ENCODE results near the gene CTSC.

The CTSC gene

DNA sequence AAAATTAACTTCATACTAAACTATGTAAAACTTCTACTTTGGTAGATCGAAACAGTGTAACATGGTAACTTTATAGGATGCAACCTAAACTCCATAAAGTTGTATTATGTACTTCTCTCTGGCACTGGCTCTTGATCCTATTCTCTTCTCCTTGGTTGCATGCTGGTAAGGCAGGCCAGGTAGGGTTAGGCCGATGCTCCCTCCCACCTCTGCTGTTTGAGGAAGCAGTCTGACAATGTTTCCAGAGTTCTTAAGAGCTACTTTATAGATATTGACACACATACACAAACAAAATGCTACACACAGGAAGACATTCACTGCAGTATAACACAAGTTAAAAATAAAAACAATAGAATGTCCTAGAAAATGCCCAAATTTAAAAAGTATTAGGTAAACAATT is 22.5 kb downstream of the CTSC start:
- DNase-seq: no peak

DNA sequence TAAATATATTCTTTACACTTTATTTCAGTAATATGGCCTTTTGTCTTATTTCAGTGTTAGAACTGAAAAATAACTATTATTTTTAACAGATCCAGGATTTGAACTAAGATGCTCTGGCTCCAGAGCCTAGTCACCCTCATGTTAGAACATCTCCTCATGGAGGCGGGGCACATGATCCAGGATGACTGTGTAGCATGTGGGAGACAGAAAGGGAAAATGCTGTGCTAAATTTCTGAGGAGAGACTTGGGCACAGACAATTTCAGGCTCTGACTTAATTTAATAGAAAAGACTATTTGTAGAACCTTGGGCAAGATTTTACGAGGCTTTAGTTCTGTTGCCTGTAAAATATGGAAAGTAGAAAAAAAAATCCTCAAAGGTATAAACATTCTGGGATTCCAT is 24.1 kb downstream of the CTSC start:
- DNase-seq: no peak

DNA sequence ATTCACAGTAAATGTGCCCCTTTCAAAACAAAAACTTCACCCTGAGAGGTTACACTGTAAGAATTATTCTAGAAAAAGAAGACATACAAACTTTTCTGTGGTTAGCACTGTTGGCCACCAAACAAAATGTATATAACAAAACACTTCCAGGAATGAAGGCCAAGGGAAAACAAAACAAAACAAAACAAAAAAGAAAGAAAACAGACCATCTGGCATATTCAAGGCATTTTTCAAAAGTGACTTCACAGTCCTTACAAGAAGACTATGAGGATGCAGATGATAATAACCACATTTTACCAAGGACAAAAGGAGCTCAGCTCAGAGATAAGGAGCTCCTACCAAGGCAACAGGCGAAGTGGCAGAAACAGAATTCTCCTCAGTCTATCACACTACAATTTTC is 24.9 kb downstream of the CTSC start:
- DNase-seq: no peak

DNA sequence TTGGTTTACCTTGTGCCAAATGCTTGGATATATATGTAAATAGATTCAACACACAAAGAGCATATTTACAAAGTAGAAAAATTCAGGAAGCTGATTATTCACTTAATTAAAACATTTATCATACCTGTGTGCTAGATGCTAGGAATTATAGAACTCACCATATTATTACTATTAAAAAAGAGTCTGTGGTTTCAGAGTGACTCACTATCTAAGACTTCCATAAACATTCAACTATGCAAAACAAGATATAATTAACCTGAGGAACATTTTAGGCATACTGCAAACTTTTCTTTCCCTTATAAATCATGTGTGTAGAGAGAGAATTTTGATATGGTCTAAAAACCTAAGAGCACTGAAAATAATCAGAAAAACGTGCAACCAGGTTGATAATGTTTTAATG is 27.3 kb downstream of the CTSC start:
- DNase-seq: no peak

DNA sequence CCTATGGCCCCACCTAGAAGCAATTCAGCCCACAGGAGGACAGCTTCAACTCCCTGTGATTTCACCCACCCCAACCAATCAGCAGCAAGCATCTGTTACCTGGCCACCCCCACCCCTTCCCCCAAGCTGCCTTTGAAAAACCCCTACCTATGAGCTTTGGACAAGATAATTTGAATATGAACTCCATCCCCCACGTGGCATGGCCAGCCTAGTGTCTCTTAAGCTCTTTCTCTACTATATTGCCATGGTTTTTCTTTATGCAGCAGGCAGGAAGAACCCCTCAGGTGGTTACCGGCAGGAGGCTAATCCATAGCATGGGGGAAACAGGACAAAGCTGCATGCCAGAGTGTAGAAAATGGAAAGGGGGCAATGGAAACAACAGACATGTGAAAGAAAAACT is 29.0 kb downstream of the CTSC start:
- DNase-seq: no peak

DNA sequence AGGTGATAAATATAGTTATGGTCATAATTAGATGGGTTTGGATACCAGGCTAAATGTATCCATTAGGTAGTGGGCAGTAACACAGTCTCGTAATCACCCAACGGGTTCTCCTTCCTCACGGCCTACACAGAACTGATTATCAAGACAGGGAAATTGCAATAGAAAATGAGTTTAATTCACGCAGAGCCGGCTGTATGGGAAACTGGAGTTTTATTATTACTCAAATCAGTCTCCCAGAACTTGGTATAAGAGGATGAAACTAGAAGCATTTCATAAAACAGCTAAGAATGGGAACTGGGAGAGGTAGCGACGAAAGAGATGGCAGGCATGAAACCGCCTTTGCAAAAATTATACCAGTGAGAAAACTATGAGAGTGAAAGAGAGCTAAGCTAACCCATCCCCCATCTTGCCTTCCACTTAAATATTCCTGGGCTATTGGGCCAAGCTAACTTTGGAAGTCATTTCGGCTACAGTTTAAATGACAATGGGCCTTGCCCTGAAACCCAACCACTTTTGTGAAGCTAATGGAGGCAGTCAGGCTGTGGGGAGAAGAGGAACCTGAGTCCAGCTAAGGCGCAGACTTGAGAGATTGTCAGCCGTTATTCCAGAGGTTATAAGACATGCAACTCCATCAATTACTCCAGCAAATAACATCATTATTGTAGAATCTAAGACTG is 29.6 kb downstream of the CTSC start:
- DNase-seq: no peak

DNA sequence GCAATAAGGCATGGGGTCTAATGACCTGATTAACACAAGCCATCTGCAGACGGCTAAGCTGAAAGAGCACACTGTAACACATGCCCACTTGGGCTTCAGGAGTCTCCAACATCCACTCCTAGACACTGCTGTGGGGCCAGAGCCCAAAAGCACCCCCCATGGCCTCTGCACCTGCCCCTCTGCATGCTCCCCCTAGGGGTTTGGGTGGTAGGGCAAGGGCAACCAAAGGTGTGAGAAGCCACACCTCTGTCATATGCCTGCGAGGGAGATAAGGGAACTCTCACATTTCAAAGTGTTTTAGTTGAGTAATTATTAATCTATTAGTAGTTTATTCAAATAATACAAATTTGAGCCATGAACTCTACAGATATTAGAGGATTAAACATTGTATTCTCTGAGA is 30.8 kb downstream of the CTSC start:
- no peak for DNase-seq

DNA sequence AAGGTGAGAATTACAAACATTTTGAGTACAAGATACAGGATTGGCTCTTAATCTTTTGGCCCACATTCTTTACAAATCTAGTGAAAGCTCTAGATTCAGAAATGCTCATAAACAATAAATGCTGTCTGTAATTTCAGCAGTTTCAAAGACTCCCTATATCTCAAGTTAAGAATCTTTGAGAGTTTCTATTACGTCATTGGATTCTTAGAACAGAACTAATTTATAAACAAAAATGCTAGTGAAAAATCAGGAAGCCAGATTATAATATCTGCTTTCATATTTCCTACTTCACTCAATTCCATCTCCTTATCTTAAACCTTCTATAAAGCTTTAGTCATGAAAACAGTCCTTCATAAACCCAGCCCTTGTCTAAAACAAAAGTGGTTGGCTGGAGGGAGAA is 32.1 kb downstream of the CTSC start:
- DNase-seq: no peak

DNA sequence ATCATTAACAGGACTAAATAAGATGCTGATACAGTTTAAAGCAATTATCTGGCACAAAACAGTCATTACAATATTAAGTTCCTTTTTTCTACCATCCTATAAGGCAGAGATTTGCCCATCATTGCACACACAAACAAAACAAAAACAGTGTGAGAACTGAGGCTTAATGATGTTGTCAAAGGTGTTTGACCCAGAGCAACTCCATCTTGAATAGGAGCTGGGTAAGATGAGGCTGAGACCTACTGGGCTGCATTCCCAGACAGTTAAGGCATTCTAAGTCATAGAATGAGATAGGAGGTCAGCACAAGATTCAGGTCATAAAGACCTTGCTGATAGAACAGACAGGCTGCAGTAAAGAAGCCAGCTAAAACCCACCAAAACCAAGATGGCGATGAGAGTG is 33.2 kb downstream of the CTSC start:
- DNase-seq: no peak

DNA sequence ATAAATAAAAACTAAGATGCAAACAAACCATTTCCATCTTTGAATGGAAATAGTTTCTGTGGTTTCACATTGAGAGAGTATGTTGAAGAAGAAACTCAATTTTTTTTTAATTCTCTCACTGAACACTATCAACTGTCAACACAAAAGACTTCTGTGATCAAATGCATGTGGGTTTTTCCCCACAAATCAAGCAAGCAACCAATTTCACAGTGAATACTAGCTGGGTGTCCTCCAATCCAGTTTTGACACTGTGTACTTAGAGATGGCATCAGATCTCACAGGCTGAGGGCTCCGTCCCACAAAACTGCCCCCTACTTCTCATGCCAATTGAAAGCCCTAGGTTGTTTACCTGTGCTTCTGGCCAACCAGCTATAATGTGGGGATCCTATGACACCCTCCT is 34.5 kb downstream of the CTSC start:
- DNase-seq: no peak

DNA sequence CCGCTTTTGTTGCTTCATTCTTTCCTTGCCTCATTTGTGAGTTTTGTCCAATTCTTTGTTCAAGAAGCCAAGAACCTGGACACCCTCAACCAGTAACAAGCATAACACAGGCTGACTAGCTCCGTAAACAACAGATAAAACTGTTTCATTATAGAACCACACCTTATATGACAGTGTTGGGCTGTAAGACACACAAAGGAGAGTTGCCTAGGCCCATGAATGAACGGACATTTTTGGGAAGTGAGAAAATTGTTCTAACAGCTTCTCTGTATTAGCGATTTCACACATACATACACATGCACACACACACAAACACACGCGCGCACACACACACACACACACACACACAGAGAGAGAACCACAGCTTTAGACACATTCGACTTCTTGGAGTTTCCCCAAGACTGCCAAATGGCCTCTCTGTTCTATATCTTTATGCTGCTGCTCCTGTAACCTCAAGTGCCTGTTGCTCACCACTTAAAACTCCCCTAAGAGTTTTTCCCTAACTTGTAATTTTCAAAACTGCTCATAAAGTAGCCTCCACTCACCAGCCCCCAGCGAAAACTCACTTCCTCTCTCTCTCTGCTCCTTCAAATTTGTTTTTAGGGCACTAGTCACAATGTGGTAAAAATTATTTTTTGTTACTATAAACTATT is 35.9 kb downstream of the CTSC start:
- no peak for DNase-seq

DNA sequence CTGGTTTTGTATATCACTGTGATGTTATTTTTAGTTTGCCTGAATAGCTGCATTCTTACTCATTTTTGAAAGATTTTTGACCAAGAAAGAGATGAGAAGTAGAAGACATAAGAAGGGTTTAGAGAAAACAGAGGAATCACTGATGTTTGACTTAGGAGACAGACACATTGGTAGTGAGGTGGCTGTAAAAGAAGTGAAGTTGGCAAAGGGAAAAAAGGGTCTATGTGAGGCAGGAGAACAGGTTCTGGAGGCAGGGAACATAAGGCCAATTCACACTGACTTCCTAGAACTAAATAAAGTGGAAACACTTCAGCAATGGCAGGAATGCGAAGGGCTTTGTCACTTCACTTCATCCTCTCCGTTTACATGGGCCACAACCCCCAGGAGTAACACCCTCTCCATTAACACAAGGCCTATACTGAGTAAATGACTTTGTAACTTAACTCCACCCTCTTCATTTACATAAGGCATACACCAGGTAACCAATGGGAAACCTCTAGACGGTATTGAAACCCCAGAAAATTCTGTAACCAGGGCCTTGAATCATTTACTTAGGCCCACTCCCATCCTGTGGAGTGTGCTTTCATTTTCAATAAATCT is 36.5 kb downstream of the CTSC start:
- no peak for DNase-seq

DNA sequence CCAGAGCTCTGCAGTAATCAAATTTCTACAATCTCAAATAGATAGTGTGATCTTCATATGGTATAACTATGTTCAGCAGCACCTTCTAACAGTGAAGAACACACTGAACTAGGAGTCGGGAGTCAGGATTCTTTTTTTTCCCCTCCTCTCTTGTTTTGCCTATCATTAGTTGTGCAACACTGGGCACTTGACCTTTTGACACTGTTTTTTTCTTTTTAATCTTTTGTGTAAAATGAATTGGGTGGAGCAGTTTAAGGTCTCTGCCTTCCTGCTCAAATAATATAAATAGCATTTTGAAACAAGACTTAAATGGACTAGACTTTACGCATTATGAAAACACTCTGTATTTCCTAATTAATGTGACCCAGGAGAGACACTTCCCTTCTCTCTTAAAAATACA is 39.7 kb downstream of the CTSC start:
- DNase-seq: no peak

DNA sequence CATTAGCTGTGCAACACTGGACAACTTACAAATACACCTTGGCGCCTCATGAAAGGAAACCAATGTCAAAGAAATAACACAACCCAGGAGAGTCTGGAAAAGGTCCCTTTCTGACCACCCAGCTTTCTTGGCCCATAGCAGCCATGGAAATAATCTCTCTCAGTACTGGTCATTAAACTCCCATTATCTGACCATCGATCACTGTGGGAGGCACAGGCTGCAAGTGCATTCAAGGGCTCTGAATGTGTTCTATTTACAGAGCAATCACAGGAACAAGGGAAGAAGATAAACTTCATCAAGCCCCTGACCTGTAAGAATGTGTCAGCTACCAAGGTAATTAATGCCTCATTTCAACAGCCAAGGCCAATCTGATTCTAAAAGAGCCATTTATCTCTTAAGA is 40.1 kb downstream of the CTSC start:
- no peak for DNase-seq

DNA sequence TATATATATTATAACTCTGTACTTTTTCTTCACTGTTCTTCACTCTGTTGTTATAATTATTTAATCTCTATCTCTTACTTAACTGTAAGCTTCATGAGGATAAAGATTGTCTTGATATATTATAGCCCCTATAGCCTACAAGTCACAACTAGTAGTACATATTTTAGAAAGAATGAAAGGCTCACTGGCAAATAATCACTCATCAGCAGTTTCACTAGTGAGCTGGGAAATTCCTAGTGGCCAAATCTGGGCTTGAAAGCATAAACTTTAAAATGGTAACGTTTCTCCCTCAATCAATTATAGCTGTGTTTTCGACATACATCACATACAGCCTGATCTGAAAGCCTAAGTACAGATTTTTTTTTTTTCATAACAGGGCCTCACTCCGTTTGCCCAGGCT is 42.5 kb downstream of the CTSC start:
- no peak for DNase-seq

DNA sequence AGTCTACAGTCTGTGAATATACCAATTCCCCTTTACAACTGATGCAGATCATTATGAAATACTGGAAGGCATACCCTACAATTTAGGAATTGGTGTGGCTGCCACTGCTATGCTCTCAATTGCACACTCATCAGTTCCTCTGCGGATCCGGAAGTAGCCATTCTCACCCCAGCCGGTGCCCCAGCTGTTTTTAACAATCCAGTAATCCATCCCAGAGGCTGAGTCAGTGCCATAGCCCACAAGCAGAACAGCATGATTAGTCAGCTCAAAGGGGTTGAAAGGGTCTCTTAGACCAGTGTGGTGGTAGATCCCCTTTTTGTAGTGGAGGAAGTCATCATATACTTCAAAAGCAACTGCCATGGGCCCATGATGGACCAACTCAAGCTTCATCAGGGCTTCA is 43.6 kb downstream of the CTSC start:
- DNase-seq: no peak

DNA sequence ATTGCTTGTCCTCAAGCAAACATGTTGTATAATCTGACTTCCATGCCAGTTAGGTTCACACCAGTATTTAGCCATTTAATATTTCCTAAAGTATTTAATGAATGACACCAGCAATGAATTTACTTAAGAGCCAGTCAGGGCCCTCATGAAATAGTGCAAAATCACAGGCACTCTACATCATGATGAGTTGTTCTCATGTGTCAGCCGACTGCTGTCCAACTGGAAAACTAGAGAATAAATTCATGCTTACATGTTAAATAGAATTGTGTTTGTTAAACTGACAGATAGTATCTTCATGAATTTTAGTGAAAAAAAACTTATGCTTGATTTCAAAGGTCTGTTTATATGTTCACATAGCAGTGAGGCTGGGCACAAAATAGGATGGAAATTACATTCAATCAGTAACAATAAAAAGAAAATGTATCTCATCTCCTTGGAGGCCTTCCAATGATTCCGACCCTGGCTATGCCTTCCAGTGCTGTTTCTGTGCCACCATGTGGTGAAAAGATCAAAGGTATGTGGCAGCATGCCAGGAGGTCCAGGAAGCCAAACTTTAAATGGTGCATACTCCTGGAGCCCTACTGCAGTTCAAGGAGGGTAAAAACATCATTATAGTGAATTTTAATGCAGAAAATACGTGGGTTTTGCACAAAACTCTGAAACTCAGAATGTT is 45.2 kb downstream of the CTSC start:
- no peak for DNase-seq

DNA sequence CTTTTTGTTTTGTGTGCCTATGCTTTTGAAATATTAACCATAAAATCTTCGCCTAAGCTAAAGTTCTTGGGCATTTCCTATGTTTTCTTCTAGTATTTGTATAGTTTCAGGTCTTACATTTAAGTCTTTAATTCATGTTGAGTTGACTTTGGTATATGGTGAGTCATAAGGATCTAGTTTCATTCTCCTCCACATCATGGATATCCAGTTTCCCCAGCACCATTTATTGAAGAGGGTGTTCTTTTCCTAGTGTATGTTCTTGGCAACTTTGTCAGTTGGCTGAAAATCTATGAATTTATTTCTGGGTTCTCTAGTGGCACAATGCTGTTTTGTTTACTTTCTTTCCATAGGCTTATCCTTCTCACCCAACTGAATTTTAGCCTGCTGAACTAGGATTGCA is 49.0 kb downstream of the CTSC start:
- no peak for DNase-seq

DNA sequence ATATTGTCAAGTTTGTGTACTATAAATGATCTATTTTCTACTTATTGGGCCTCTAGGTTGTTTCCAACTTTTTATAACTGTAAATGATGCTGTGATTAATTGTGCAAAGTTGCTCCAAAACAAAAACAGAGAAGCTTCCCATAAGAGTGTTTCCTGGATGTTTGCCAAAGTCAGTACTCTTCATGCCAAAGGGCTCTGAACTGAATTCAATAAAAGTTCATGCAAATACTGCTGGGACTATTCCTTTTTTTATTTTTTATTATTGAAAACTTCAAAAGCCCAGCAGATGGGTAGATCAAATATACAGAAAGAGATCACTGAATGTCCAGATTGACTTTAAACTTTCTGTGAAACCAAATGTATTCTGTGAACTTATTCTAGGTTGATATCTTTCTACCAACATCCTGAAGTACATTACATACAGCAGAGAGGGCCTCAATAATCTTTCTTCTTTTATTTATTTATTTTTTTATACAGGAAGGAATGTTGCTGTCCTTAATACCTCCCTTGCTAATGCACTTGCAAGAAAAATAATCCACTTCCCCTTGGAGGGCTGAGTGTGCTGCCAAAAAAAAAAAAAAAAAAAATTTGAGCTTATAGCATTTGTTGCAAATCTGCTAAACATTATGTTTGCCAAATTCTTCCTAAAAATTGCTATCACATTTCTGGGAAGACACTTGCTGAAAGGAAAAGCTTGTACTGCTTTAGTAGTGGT is 53.0 kb downstream of the CTSC start:
- DNase-seq: no peak

DNA sequence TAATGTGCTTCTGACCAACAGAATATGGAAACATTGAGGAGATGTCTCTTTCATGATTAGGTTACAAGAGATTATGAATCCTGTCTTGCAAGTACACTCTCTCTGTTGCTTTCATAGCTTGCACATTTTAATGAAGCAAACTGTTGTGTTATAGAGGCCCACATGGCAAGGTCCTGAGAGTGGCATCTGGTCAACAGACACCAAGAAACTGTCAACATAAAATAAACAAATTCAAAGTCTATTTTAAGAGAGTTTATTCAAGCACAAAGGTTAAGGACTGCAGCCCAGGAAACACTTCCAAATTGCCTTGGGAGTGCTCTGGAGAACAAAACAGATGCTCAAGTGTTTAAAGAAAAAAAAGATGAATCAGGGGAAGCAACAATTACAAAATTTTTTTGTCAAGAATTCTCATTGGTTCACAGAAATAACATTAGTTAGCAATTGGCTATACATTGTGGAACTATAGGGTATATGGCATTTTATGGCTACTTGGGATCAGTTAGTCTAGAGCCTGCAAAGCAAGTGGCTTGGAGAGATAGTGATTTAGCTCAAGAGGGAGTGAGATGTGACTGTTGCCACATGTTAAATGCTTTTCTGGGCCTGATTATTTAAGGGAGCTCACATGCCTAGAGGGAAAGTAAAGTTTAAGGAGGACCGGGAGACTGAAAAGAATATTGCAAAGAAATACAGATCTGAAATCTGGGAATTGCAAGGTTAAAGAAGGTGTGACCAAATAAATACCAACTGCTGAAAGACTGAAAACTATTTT is 54.6 kb downstream of the CTSC start:
- no peak for DNase-seq

DNA sequence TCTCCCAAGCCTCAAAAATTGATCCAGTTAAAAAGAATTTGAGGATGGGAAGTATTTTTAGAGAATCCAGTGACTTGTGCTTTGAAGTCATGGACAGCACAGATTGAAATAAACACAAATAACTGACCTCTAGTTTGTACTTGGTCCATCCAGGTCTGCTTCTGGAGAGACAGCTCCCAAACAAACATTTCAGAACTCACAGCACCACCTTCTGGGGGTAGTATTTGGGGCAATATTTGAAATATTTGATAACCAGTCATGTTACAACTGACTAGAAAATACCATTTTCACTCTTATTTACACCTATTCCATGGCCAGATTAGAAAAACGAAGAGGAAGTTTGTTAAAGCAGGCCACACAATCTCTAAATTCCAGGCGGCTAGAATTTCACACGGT is 56.2 kb downstream of the CTSC start:
- DNase-seq: no peak

DNA sequence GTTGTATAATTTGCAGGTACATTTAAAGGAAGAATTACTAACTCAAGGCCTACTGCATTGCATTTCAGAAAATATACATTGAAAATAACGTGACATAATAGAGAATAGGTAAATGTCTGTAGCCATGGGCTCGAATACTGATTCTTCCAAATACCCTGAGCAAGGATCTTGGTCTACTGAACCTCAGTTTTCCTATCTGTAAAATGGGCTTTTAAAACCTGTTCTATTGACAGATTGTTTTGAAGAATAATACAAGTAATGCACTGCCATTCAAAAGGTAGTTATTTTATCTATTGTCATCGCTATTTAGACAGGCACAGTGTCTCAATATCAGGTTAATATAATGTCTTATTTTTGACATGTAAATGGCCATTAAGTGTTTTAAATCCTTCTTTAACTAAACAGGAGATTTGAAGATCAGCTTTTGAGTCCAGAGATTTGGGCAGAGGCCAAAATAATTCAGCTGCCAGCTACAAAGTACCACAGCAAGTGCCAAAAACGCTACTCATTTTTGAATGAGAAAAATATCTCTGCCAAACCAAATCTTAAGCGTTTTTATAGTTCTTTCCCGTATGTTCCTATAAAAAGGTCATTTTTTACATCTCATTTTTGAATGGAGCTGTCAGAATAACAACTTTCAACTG is 56.7 kb downstream of the CTSC start:
- DNase-seq: no peak
